Kidney epithelial cell (primary cell): ENCODE results near the gene RASGRP4. TPM values are rescaled to one million over a fixed set of nuclear protein-coding genes. Genes with fewer than 3 reads are reported as not detected.

Experiments used
- DNase-seq: peaks from one replicate; pipeline ENCODE4 v3.0.0-alpha.2; 2010; ENCODE audit warnings: low read depth
- H3K27me3 ChIP-seq: 2 replicates; pipeline ENCODE4 v1.6.0; 2011; ENCODE audit warnings: low read length; ENCODE audit not compliant: control insufficient read depth, insufficient read depth
- H3K36me3 ChIP-seq: 2 replicates; pipeline ENCODE4 v1.5.1; 2011; ENCODE audit warnings: low read length; ENCODE audit not compliant: control insufficient read depth, insufficient read depth
- H3K4me3 ChIP-seq: 2 replicates; pipeline ENCODE4 v1.5.1; 2011; ENCODE audit warnings: low read depth, mild to moderate bottlenecking, control low read depth, low read length
- total RNA-seq: library from RNA; depleted of rRNA; stranded (reverse); fragments of >200 nt; gene quantifications from 2 replicates; pipeline ENCODE4 v1.2.3, GENCODE V29; 2015
- TF ChIP-seq, protein P1 (sequence below): IDR thresholded peaks from 2 replicates; pipeline ENCODE4 v1.5.1; 2011; ENCODE audit warnings: mild to moderate bottlenecking, moderate library complexity, low read length, control low read depth, inconsistent platforms; ENCODE audit not compliant: insufficient read depth, poor library complexity, severe bottlenecking

The RASGRP4 gene
- total RNA-seq, 1 donor from 2014 or later: not detected

DNA sequence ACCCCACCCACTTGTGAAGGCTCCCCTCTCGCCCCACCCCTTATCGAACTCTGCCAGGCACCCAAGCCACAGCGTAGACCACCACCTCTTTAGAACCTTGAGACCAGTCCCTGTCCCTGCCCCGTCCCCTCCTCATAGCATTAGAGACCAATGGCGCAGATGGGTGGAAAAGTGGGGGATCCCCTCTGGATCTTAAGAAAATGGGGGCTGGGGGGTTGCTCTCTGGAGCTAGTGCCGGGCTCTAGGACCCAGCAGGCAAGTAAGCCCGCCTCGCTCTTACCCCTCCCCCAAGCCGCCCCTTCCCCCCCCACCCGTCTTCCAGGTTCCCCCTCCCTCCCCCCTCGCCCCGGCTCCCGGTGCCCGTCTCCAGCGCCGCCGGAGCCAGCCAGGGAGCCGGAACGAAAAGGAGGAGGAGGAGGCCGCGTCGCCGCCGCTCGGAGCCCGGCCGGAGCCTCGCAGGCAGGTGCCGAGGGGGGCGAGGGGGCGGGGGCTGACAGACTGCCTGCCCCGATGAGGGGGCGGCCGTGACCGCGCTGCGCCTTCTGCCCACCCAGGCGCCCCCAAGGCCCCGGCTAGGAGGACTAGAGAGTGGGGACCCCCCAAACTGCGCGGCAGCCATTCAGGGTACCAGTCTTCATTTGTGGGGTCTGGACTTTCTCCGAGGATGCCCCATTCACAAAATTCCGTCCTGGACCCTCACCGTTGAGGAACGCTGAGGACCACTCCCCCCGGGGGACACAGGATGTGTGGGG is 37.5 kb downstream of the RASGRP4 start, which contains the start of gene SPRED3:
SPRED3 (plus strand) TSS at position 349 of the 752 bp plus-strand sequence. CDS start 1,606 bp downstream, outside the sequence.
- H3K27me3 ChIP-seq: peaks cover 8% of the 10 kb centered on the region
- TF ChIP-seq, protein P1, sequence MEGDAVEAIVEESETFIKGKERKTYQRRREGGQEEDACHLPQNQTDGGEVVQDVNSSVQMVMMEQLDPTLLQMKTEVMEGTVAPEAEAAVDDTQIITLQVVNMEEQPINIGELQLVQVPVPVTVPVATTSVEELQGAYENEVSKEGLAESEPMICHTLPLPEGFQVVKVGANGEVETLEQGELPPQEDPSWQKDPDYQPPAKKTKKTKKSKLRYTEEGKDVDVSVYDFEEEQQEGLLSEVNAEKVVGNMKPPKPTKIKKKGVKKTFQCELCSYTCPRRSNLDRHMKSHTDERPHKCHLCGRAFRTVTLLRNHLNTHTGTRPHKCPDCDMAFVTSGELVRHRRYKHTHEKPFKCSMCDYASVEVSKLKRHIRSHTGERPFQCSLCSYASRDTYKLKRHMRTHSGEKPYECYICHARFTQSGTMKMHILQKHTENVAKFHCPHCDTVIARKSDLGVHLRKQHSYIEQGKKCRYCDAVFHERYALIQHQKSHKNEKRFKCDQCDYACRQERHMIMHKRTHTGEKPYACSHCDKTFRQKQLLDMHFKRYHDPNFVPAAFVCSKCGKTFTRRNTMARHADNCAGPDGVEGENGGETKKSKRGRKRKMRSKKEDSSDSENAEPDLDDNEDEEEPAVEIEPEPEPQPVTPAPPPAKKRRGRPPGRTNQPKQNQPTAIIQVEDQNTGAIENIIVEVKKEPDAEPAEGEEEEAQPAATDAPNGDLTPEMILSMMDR: no peak
- no peaks in the 10 kb centered on the region for H3K36me3 ChIP-seq
- H3K4me3 ChIP-seq: peak within 1 kb of the TSS; percentile 96
- DNase-seq: no peak

DNA sequence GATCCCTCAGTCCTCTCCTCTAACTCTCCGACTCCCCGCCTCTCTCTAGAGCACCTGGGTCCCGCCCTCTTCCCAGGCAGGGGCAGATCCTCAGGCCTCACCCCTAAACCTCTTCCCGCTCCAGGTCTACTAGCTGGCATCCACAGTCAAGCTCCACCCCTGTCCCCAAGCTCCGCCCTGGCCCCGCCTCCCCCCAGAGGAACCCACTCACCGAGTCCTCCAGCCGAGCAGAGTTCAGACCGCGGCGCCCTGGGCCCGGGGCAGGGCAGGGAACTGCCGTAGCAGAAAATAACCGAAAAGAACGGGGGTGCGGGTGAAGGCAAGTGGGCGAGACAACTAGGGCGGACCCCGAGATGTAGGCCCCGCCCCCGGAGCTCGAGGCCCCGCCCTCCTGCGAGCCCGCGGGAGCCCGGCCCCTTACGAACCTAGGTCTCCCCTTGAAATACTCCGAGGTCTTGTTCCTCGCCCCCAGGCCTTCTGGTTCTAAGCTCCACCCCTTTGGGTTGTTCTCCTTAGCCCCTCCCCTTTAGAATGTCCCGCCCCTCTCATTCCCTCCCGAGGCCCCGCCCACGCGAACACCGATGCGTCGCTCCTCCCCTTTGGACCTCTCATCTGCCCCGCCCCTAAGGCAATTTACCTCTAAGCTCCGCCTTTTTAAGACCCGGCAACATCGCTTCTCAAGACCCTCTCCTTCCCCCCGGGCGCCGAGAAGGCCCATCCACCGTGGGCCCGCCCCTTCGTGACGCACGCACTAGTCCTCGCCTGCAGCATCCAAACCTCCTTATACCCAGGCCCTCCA is 38.3 kb downstream of the RASGRP4 start, which contains the start of gene GGN:
GGN (minus strand) TSS at position 485 of the 799 bp plus-strand sequence. CDS start 773 bp downstream, outside the sequence.
- Histone ChIP-seq H3K36me3 (peaks cover 2% of the 10 kb centered on the region), H3K27me3 (peaks cover 8% of the 10 kb centered on the region), H3K4me3 (peak within 1 kb of the TSS; percentile 96)
- TF ChIP-seq, protein P1: no peak
- DNase-seq: peak; percentile 85

DNA sequence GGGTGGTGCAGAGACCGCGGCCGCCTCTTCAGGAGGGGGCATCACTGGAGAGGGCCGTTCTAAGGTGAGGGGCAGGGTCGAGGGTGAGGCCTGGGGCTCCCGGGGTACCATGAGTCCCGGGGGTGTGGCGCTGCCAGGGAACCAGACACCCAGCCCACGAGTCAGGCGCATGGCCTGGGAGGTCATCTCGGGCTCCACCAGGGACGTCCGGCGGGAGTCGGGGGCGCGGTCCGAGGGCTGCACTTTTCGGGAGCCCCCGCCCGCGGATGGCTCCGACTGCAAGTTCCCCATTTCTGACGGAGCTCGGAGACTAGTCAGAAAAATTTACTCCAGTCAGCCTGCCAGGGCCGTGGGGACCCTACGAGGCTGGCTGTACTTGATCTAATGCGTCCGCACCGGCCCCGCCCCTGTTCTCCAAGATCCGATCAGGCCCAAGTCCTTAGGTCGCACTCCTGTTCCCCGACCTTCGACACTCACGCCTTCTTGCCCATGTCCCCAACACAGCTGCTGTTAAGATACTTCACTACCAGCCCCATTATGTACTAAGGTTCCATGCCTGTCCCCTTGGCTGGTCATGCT is 39.0 kb downstream of the RASGRP4 start:
- Histone ChIP-seq H3K27me3 (peaks cover 8% of the 10 kb centered on the region), H3K4me3 (peak overlapping the region; percentile 96), H3K36me3 (peaks cover 2% of the 10 kb centered on the region)
- TF ChIP-seq, protein P1: no peak
- DNase-seq: no peak

DNA sequence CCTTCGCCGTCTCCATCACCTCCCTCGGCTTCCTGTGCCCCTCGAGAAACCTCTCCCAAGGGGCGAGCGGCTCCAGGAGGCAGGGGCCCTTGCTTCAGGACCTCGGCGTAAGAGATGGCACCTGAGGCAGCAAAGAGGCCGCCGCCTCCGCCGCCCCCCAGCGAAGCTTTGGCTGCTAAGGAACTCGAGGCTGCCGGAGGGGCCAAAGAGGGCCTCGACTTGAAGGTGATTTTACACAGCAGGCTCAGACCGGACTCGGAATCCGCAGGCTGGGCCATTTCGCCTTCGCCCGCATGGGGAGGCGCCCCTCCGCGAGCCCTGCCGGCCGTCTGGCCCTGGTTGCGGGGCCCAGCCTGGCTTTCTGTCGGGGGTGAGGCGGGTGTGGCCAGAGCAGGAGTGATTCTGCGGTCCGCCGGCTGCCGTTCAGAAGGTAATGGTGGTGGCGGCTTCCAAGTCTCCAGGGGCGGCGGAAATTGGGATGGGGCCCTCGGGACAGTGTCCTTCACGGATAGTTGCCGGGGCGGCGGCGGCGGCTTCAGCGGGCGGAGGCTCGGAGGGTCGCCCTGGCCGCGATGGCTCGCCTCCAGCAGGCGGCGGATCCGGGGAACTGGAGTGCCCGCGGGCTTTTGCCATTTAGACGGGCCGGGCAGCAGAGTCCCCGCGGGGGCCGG is 39.6 kb downstream of the RASGRP4 start:
- TF ChIP-seq, protein P1: no peak
- no peak for DNase-seq
- Histone ChIP-seq H3K4me3 (no peak overlapping the region), H3K36me3 (peaks cover 3% of the 10 kb centered on the region), H3K27me3 (peaks cover 8% of the 10 kb centered on the region)

DNA sequence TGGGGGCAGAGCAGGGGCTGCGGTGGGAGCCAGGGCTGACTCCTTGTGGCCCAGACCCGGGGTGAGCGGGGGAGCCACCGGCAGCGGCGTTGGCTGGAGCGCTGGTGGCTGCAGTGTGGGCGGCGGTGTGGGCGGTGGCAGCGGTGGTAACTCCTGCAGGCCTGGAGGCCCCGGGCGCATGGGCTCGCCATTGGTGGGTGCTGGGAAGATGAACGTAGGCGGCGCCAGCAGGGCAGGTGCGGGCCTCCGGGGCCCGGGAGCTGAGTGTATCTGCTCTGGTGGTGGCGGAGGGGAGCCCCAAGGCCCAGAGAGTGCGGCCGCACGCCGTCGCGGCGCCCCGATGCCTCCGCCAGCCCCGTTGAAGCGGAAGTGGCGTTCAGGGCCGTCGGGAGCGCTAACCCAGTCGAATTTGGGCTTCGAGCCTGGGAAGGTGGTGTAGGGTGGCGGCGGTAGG is 40.2 kb downstream of the RASGRP4 start:
- H3K36me3 ChIP-seq: peaks cover 4% of the 10 kb centered on the region
- peaks cover 8% of the 10 kb centered on the region for H3K27me3 ChIP-seq
- DNase-seq: no peak
- TF ChIP-seq, protein P1: no peak
- no peak overlapping the region for H3K4me3 ChIP-seq
